Ishikawa (cell line): ENCODE results near the gene CWC15.

Experiments used
- EP300 ChIP-seq: IDR thresholded peaks from 2 replicates; pipeline ENCODE4 v1.6.1; 2012; ENCODE audit warnings: borderline replicate concordance
- TAF1 ChIP-seq: IDR thresholded peaks from 2 replicates; pipeline ENCODE4 v1.6.1; 2012; ENCODE audit warnings: low read depth, mild to moderate bottlenecking
- YY1 ChIP-seq: IDR thresholded peaks from 2 replicates; pipeline ENCODE4 v1.6.1; 2012; ENCODE audit warnings: low read depth
- TF ChIP-seq, protein P1 (sequence below): IDR thresholded peaks from 2 replicates; pipeline ENCODE4 v1.6.1; 2012

DNA sequence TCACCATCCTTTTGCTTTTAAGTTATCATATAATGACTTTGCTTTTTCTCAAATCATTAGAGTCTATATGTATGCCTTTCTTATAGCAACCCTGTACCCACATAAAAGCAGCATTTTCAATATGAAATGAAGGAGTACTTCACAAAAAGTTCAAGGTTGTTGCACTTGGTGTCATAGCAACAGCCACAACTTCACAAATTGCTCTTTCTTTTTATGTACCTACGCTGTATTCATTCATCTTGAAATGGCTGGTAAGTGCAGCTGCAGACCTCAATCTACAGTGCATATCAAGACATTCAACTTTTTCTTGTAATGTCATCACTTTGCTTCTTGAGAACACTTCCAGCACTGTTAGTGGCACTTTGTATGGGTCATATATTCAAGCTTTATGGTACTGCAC, 18.6 kb downstream of the CWC15 start:
- TF ChIP-seq YY1 (no peak), TAF1 (no peak), EP300 (no peak)
- TF ChIP-seq, protein P1, sequence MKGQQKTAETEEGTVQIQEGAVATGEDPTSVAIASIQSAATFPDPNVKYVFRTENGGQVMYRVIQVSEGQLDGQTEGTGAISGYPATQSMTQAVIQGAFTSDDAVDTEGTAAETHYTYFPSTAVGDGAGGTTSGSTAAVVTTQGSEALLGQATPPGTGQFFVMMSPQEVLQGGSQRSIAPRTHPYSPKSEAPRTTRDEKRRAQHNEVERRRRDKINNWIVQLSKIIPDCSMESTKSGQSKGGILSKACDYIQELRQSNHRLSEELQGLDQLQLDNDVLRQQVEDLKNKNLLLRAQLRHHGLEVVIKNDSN = no peak
